Naive B cell (primary cell): Measurements from ENCODE around the gene CHORDC1. TPM values are rescaled to one million over a fixed set of nuclear protein-coding genes. Genes with fewer than 3 reads are reported as not detected.
"Not testable (repeated sequence)": the region's sequence is repeated elsewhere in the genome, so short reads cannot be mapped to it uniquely, and the experiment has no call there.

Experiments used
- ATAC-seq, 2 donors: fragments of 150-1000 bp; cut with Tn5 transposase; 2 replicates each; pipeline ENCODE4 v1.10.0; 2021; ENCODE audit warnings: low read depth in 2 of 2, mild to moderate bottlenecking in 2 of 2, moderate library complexity in 2 of 2
- DNase-seq: peaks from one replicate; pipeline ENCODE4 v3.0.0; 2022
- H3K27ac Mint-ChIP-seq, 6 donors: one replicate each; pipeline ENCODE4 v1.8.0; 2020 to 2022; ENCODE audit warnings: mild to moderate bottlenecking in 6 of 6, mixed read lengths in 6 of 6, moderate library complexity in 5 of 6, inconsistent platforms in 2 of 6
- H3K27me3 Mint-ChIP-seq, 3 donors: one replicate each; pipeline ENCODE4 v1.8.0; 2021 to 2022; ENCODE audit warnings: mixed read lengths in 3 of 3, mild to moderate bottlenecking in 1 of 3
- H3K36me3 Mint-ChIP-seq, 2 donors: one replicate each; pipeline ENCODE4 v1.8.0; 2020 to 2022; ENCODE audit warnings: mixed read lengths in 2 of 2, inconsistent platforms in 1 of 2, mild to moderate bottlenecking in 1 of 2
- H3K4me1 Mint-ChIP-seq, 3 donors: one replicate each; pipeline ENCODE4 v1.8.0; 2020 to 2022; ENCODE audit warnings: mixed read lengths in 3 of 3, inconsistent platforms in 1 of 3, mild to moderate bottlenecking in 1 of 3, moderate library complexity in 1 of 3
- H3K4me3 Mint-ChIP-seq, 8 donors: one replicate each; pipeline ENCODE4 v1.8.0; 2020 to 2022; ENCODE audit warnings: mild to moderate bottlenecking in 8 of 8, mixed read lengths in 8 of 8, moderate library complexity in 8 of 8, inconsistent platforms in 2 of 8
- H3K9me3 Mint-ChIP-seq, 7 donors: one replicate each; pipeline ENCODE4 v1.8.0; 2020 to 2022; ENCODE audit warnings: mixed read lengths in 7 of 7, mild to moderate bottlenecking in 5 of 7, inconsistent platforms in 2 of 7, moderate library complexity in 1 of 7
- polyA plus RNA-seq, 6 donors: library from polyadenylated mRNA; unstranded; fragments of 300-500 nt; fragmentation: Illumina TruSeq; gene quantifications; one replicate each; pipeline ENCODE4 v1.2.3, GENCODE V29; 2021; ENCODE audit warnings: low read depth in 6 of 6

Gene CHORDC1
- 10 to 100 TPM; 19.1 to 35.2 (median 20.6) TPM for polyA plus RNA-seq

DNA sequence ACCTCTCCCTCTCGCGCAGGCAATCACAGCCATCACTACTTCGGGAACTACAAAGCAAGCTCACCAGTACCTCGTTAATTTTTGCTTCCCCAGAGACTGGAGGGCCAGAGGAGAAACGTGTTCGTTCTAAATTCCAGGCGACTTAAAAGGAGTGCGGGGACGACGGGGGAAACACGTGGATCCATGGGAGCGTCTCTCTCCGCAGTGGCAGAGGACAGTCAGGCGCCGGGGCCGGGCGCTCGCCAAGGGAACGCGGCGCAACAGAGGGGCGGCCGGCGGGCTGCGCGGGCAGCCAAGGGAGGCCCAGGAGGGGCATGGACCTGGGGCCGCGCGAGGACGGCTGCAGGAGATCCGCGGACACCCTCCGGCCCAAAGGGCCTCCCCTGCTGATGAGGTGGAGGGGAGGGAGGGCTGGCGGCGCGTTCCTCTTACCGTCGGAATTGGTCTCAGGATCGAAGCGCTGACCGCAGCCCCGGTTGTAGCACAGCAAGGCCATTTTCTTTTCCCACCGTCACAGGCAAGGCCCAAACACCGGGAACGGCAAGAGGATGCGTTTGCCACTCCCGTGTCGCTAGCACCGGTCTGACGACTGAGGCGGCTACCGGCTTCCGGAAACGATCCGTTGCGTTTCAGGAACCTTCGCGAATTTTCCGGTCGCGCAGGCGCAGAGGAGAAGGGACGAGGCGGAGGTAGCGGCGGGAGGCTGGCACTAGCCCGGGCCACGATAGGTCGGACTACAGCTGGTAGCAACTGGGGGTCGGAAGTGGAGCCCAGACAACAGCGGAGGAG is at the start of gene CHORDC1:
TSS of gene CHORDC1 (minus strand) at position 591 of the 789 bp plus-strand sequence. CDS start at position 496, 95 bp downstream.
- Mint-ChIP-seq H3K27ac (peak within 1 kb of the TSS; percentile 92 to 98 (median 97)), H3K9me3 (no peaks in the 10 kb centered on the region), H3K36me3 (no peaks in the 10 kb centered on the region), H3K27me3 (no peaks in the 10 kb centered on the region), H3K4me3 (peak within 1 kb of the TSS; percentile 95 to 99 (median 98)), H3K4me1 (peaks cover 30 to 62% (median 50%) of the 10 kb centered on the region in 3 donors)
- peak; percentile 90 for DNase-seq
- peak; percentile 87 to 90 for ATAC-seq

- Mint-ChIP-seq H3K36me3 (no peaks in the 10 kb centered on the region), H3K9me3 (peaks cover 0 to 2% (median 0%) of the 10 kb centered on the region in 7 donors), H3K4me3 (no peak overlapping the region), H3K4me1 (no peaks in the 10 kb centered on the region), H3K27me3 (peaks cover 5 to 20% (median 15%) of the 10 kb centered on the region in 3 donors), H3K27ac (no peak overlapping the region)
- no peak for DNase-seq
- no peak for ATAC-seq
These were observed 34.3 kb upstream of the CHORDC1 start for GRCh38 chr11:90257158-90257525.

- Mint-ChIP-seq H3K27me3 (peaks cover 5 to 20% (median 15%) of the 10 kb centered on the region in 3 donors), H3K9me3 (peaks cover 0 to 2% (median 0%) of the 10 kb centered on the region in 7 donors), H3K36me3 (no peaks in the 10 kb centered on the region), H3K4me3 (no peak overlapping the region), H3K27ac (peak overlapping the region in 1 of 6 donors; percentile 19), H3K4me1 (peaks cover 0 to under 1% (median 0%) of the 10 kb centered on the region in 3 donors)
- DNase-seq = no peak
- no peak for ATAC-seq
These were observed 33.7 kb upstream of the CHORDC1 start for GRCh38 chr11:90256404-90257157.

DNA sequence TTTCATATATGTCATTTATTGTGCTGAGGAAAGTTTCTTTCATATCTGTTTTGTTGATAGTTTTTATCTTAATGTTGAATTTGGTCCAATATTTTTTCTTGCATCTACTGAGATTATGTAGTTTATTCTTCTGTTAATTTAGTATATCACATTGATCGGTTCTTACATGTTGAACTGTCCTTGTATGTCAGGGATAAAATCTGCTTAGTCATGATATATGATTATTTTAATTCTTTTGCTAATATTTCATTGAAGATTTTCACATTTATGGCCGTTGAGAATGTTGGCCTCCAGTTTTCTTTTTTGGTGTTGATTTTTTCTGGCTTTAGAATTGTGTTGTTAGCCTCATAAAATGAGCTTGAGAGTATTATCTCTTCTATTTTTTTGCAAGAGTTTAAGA is 31.2 kb upstream of the CHORDC1 start:
- H3K9me3 Mint-ChIP-seq = peaks cover 0 to 2% (median 0%) of the 10 kb centered on the region in 7 donors
- peaks cover 8 to 10% (median 9%) of the 10 kb centered on the region in 3 donors for H3K4me1 Mint-ChIP-seq
- peak overlapping the region in 1 of 6 donors; percentile 16 for H3K27ac Mint-ChIP-seq
- H3K27me3 Mint-ChIP-seq = peaks cover 5 to 20% (median 15%) of the 10 kb centered on the region in 3 donors
- DNase-seq (no peak), ATAC-seq (no peak)
- no peak overlapping the region for H3K4me3 Mint-ChIP-seq
- H3K36me3 Mint-ChIP-seq = no peaks in the 10 kb centered on the region

DNA sequence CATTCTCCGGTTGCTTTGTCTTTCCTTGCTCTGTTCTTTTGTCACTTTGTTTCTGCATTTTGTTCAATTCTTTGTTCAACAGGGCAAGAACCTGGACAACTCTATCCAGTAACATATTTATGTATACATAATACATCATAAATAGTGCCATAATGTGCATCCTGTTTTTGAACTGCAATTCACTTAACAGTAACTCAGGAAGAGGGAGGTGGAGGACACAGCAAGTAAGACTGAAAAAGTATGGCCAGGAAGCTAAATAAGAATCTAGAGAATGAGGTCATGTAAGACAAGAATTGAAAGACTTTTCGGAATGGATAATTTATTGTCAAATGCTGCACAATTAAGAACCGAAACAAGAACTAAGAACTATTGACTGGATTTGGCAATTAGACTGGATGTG is 29.2 kb upstream of the CHORDC1 start:
- ATAC-seq = no peak
- Mint-ChIP-seq H3K4me1 (peaks cover 8 to 10% (median 9%) of the 10 kb centered on the region in 3 donors), H3K4me3 (no peak overlapping the region)

GRCh38 chr11:90251599-90251998 is 28.8 kb upstream of the CHORDC1 start:
- Mint-ChIP-seq H3K27ac (no peak overlapping the region), H3K4me1 (peaks cover 8 to 10% (median 9%) of the 10 kb centered on the region in 3 donors), H3K27me3 (peaks cover under 1 to 10% (median 10%) of the 10 kb centered on the region in 3 donors), H3K4me3 (peak overlapping the region in 2 of 8 donors; percentile 37 to 45), H3K36me3 (no peaks in the 10 kb centered on the region), H3K9me3 (peaks cover 0 to 2% (median 0%) of the 10 kb centered on the region in 7 donors)
- ATAC-seq = no peak
- no peak for DNase-seq

More for the DNA sequence above, 29.2 kb upstream of the CHORDC1 start:
- H3K27me3 Mint-ChIP-seq = peaks cover 5 to 15% (median 15%) of the 10 kb centered on the region in 3 donors
- no peaks in the 10 kb centered on the region for H3K36me3 Mint-ChIP-seq
- peak overlapping the region in 1 of 6 donors; percentile 9 for H3K27ac Mint-ChIP-seq
- peaks cover 0 to 2% (median 0%) of the 10 kb centered on the region in 7 donors for H3K9me3 Mint-ChIP-seq
- no peak for DNase-seq

- Mint-ChIP-seq H3K27ac (peak overlapping the region in 1 of 6 donors; percentile 9), H3K4me3 (peak overlapping the region in 6 of 8 donors; percentile 37 to 75 (median 56)), H3K36me3 (no peaks in the 10 kb centered on the region), H3K9me3 (peaks cover 0 to 2% (median 0%) of the 10 kb centered on the region in 7 donors), H3K27me3 (peaks cover 0 to 8% (median 4%) of the 10 kb centered on the region in 3 donors), H3K4me1 (peaks cover 8 to 10% (median 9%) of the 10 kb centered on the region in 3 donors)
- no peak for DNase-seq
- ATAC-seq = peak in 1 of 2 donors; percentile 37
These were observed 28.1 kb upstream of the CHORDC1 start for GRCh38 chr11:90250970-90251369.

GRCh38 chr11:90246468-90246867 is 23.6 kb upstream of the CHORDC1 start:
- H3K4me1 Mint-ChIP-seq = peaks cover 8 to 9% (median 9%) of the 10 kb centered on the region in 3 donors
- H3K27ac Mint-ChIP-seq = no peak overlapping the region
- no peaks in the 10 kb centered on the region for H3K36me3 Mint-ChIP-seq
- DNase-seq = no peak
- no peaks in the 10 kb centered on the region for H3K9me3 Mint-ChIP-seq
- no peak overlapping the region for H3K4me3 Mint-ChIP-seq
- peaks cover 10 to 13% (median 13%) of the 10 kb centered on the region in 3 donors for H3K27me3 Mint-ChIP-seq
- ATAC-seq = no peak

- Mint-ChIP-seq H3K4me1 (no peaks in the 10 kb centered on the region), H3K4me3 (no peak overlapping the region), H3K36me3 (no peaks in the 10 kb centered on the region), H3K27me3 (peaks cover 14 to 28% (median 21%) of the 10 kb centered on the region in 3 donors), H3K9me3 (peaks cover 0 to 2% (median 0%) of the 10 kb centered on the region in 7 donors), H3K27ac (peak overlapping the region in 1 of 6 donors; percentile 1)
- no peak for ATAC-seq
- DNase-seq = no peak
These were observed 20.7 kb upstream of the CHORDC1 start for GRCh38 chr11:90243534-90243933.

- peaks cover 14 to 28% (median 21%) of the 10 kb centered on the region in 3 donors for H3K27me3 Mint-ChIP-seq
- H3K27ac Mint-ChIP-seq = peak overlapping the region in 1 of 6 donors; percentile 1
- DNase-seq (no peak), ATAC-seq (no peak)
- no peaks in the 10 kb centered on the region for H3K36me3 Mint-ChIP-seq
- H3K9me3 Mint-ChIP-seq = peaks cover 0 to 2% (median 0%) of the 10 kb centered on the region in 7 donors
- H3K4me3 Mint-ChIP-seq = no peak overlapping the region
- H3K4me1 Mint-ChIP-seq = no peaks in the 10 kb centered on the region
These were observed 20.1 kb upstream of the CHORDC1 start for GRCh38 chr11:90242894-90243416.

- Mint-ChIP-seq H3K36me3 (no peaks in the 10 kb centered on the region), H3K4me3 (no peak overlapping the region), H3K4me1 (no peaks in the 10 kb centered on the region), H3K27me3 (peaks cover 14 to 39% (median 21%) of the 10 kb centered on the region in 3 donors), H3K9me3 (peaks cover 0 to 2% (median 0%) of the 10 kb centered on the region in 7 donors), H3K27ac (no peak overlapping the region)
- no peak for DNase-seq
- no peak for ATAC-seq
These were observed 18.6 kb upstream of the CHORDC1 start for GRCh38 chr11:90241414-90241813.

DNA sequence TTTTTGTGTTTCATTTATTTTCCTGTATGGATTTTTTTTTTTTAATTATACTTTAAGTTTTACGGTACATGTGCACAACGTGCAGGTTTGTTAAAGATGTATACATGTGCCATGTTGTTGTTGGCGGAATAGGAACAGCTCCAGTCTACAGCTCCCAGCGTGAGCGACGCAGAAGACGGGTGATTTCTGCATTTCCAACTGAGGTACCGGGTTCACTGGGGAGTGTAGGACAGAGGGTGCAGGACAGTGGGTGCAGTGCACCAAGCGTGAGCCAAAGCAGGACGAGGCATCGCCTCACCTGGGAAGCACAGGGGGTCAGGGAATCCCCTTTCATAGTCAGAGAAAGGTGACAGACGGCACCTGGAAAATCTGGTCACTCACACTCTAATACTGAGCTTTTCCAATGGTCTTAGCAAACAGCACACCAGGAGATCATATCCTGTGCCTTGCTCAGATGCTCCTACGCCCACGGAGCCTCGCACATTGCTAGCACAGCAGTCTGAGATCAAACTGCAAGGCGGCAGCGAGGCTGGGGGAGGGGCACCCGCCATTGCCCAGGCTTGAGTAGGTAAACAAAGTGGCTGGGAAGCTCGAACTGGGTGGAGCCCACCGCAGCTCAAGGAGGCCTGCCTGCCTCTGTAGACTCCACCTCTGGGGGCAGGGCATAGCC is 17.3 kb upstream of the CHORDC1 start:
- not testable (repeated sequence) for DNase-seq, H3K36me3 Mint-ChIP-seq, H3K27ac Mint-ChIP-seq, H3K9me3 Mint-ChIP-seq, H3K4me1 Mint-ChIP-seq, H3K4me3 Mint-ChIP-seq, ATAC-seq
- peaks cover 14 to 47% (median 26%) of the 10 kb centered on the region in 3 donors for H3K27me3 Mint-ChIP-seq
